Endothelial cell of umbilical vein (primary cell): ENCODE measurements around the gene ZNF664. TPM values are rescaled to one million over a fixed set of nuclear protein-coding genes. Genes with fewer than 3 reads are reported as not detected.

Experiments
- BruUV-seq: library from RNA; stranded (reverse); fragments of 400-500 nt; replicated peaks from 2 replicates; lab custom pipeline; 2021; lab: Mats Ljungman, UMichigan
- CTCF ChIA-PET: fragments of 300-600, 350-600 bp; sonication (Branson Sonifier 250); formaldehyde crosslinking; loops from one replicate; lab custom pipeline; 2021; ENCODE audit warnings: antibody characterized with exemption, inconsistent platforms; lab: Charles Lee
- POLR2A ChIA-PET: fragments of 300-600, 350-600 bp; sonication (Branson Sonifier 250); formaldehyde crosslinking; loops from one replicate; lab custom pipeline; 2021; ENCODE audit warnings: antibody characterized with exemption, inconsistent platforms; lab: Charles Lee
- DNase-seq: peaks from one replicate; pipeline ENCODE4 v3.0.0-alpha.2; 2011; ENCODE audit warnings: low read depth, low spot score
- FAIRE-seq: peaks from 2 replicates; lab custom pipeline; 2011; peaks lifted over from hg19 to GRCh38; lab: Jason Lieb, UNC
- H2AFZ ChIP-seq: 2 replicates; pipeline ENCODE4 v1.6.0; 2012; ENCODE audit warnings: low read depth, low read length, control low read depth, inconsistent platforms
- H3K27ac ChIP-seq: 2 replicates; pipeline ENCODE4 v1.5.1; 2011; ENCODE audit warnings: low read depth, mild to moderate bottlenecking, control low read depth, low read length, moderate library complexity; ENCODE audit not compliant: insufficient read depth
- H3K27me3 ChIP-seq, 2 experiments: 2 replicates each; pipeline versions ENCODE4 v1.6.0 to v1.6.1; 2011; ENCODE audit warnings: low read length in 2 of 2, mixed read lengths in 1 of 2; ENCODE audit not compliant: control insufficient read depth in 2 of 2, insufficient read depth in 2 of 2
- H3K36me3 ChIP-seq, 2 experiments: 2 replicates in 1 of 2; 3 replicates in 1 of 2; pipeline ENCODE4 v1.5.1; 2011; ENCODE audit warnings: low read length in 2 of 2, mild to moderate bottlenecking in 1 of 2, moderate library complexity in 1 of 2; ENCODE audit not compliant: control insufficient read depth in 2 of 2, insufficient read depth in 2 of 2; ENCODE audit errors: extremely low read depth in 1 of 2
- H3K4me1 ChIP-seq: 3 replicates; pipeline ENCODE4 v1.5.1; 2011; ENCODE audit warnings: mild to moderate bottlenecking, low read length; ENCODE audit not compliant: control insufficient read depth, insufficient read depth; ENCODE audit errors: extremely low read depth
- H3K4me2 ChIP-seq: 2 replicates; pipeline ENCODE4 v1.6.1; 2011; ENCODE audit warnings: low read length, control low read depth, mixed read lengths; ENCODE audit not compliant: insufficient read depth
- H3K4me3 ChIP-seq, 3 experiments: fragments of 200-600 bp in 1 of 3; sonication (generic), shearing (Covaris generic) in 1 of 3; replicated peaks in 1 of 3; 2 replicates each; pipeline ENCODE4 v1.5.1; 2011 to 2016; ENCODE audit warnings: control low read depth in 3 of 3, low read length in 3 of 3, mild to moderate bottlenecking in 2 of 3, inconsistent platforms in 1 of 3, low read depth in 1 of 3, moderate library complexity in 1 of 3; ENCODE audit not compliant: insufficient read depth in 1 of 3
- H3K79me2 ChIP-seq: 2 replicates; pipeline ENCODE4 v1.6.0; 2012; ENCODE audit warnings: low read length, inconsistent platforms; ENCODE audit not compliant: control insufficient read depth, insufficient read depth
- H3K9ac ChIP-seq: replicated peaks from 2 replicates; pipeline ENCODE3; 2011; ENCODE audit warnings: low read length, control low read depth; ENCODE audit not compliant: insufficient read depth; ENCODE audit errors: extremely low read depth
- H3K9me1 ChIP-seq: replicated peaks from 3 replicates; pipeline ENCODE4 v1.6.0; 2011; ENCODE audit warnings: mild to moderate bottlenecking, low read length; ENCODE audit not compliant: control insufficient read depth, insufficient read depth; ENCODE audit errors: extremely low read depth
- H3K9me3 ChIP-seq: replicated peaks from 2 replicates; pipeline ENCODE4 v1.5.1; 2012; ENCODE audit warnings: low read length, inconsistent platforms; ENCODE audit not compliant: control insufficient read depth, insufficient read depth
- H4K20me1 ChIP-seq: replicated peaks from 2 replicates; pipeline ENCODE3; 2011; ENCODE audit warnings: mild to moderate bottlenecking, low read length; ENCODE audit not compliant: control insufficient read depth, insufficient read depth; ENCODE audit errors: extremely low read depth
- FOS ChIP-seq: IDR thresholded peaks from 2 replicates; pipeline ENCODE4 v1.6.1; 2011; ENCODE audit warnings: mild to moderate bottlenecking, low read length, moderate library complexity, borderline replicate concordance; ENCODE audit not compliant: insufficient read depth
- JUN ChIP-seq: IDR thresholded peaks from 2 replicates; pipeline ENCODE4 v1.6.1; 2011; ENCODE audit warnings: borderline replicate concordance, low read depth; ENCODE audit not compliant: insufficient read length, insufficient read depth
- MYC ChIP-seq: IDR thresholded peaks from one replicate; pipeline ENCODE4 v1.6.1; 2011; ENCODE audit warnings: mild to moderate bottlenecking, low read depth, low read length
- POLR2A ChIP-seq: IDR thresholded peaks from 2 replicates; pipeline ENCODE4 v1.6.1; 2012; ENCODE audit warnings: low read depth, mild to moderate bottlenecking, control low read depth, low read length
- POLR2AphosphoS5 ChIP-seq: IDR thresholded peaks from 2 replicates; pipeline ENCODE4 v1.6.1; 2012; ENCODE audit warnings: low read depth, mild to moderate bottlenecking, control low read depth, low read length, moderate library complexity; ENCODE audit not compliant: insufficient read depth
- dilution Hi-C: fragments of 300-500 bp; cut with MboI; formaldehyde crosslinking; loops from one replicate; pipeline ENCODE4 v1.15.0; 2019; ENCODE audit warnings: low sequenced_read_pairs; ENCODE audit not compliant: extremely low pct_ligation_motif_present
- intact Hi-C: fragments of 100-400 bp; cut with micrococcal nuclease; formaldehyde crosslinking; loops from one replicate; pipeline ENCODE4 v1.10.0; 2022
- polyA plus RNA-seq, 4 experiments: library from polyadenylated mRNA; depleted of rRNA in 3 of 4; stranded (reverse) in 3 of 4; unstranded in 1 of 4; fragments of >200 nt; gene quantifications; 2 replicates each; pipeline versions ENCODE4 v1.2.1 to v1.2.3, GENCODE V29; 2011 to 2012; ENCODE audit warnings: missing spikeins in 1 of 4
- total RNA-seq: library from RNA; stranded (reverse); gene quantifications from 2 replicates; pipeline ENCODE4 v1.2.3, GENCODE V29; 2021
- TF ChIP-seq, protein P1 (sequence below), 2 donors: IDR thresholded peaks; 1 replicate in 1 of 2; 2 replicates in 1 of 2; pipeline ENCODE4 v1.5.1; 2011; ENCODE audit warnings: low read length in 2 of 2, mild to moderate bottlenecking in 2 of 2, moderate library complexity in 2 of 2, control low read depth in 1 of 2, inconsistent platforms in 1 of 2, low read depth in 1 of 2; ENCODE audit not compliant: insufficient read depth in 1 of 2; ENCODE audit errors: extremely low read depth in 1 of 2

Gene ZNF664
- total and polyA plus RNA-seq, 2 donors (not counting 3 experiments of a cell fraction or from before 2014, with no cell fraction given) = 29.8 to 71.3 TPM

DNA sequence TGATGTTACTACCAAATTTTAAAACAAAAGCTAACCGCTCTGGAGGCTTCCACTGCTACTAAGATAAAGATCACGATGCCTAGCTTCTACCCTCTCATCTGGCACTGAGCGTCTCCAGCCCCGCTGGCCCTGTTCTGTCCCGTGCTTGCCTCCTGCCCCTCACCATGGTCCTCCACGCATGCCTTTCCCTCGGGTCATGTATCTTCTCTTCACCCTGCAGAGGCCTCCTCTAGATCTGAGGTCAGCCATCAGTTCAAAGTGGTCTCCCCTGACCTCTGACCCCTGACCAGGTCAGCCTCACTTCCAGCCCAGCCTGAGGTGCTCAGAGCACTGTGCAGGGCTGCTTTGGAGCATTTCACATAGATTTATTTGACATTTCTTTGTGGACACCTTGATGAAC lies 28.3 kb downstream of the ZNF664 start:
- CTCF ChIA-PET = interaction anchor here (0.8 kb wide), 2 partner anchors 32 to 53 kb away, joined by 3 read pairs; no protein-coding TSS in a partner anchor
- dilution Hi-C loops = no loop called here
- no TSS peak for BruUV-seq

More for the DNA sequence above, 28.3 kb downstream of the ZNF664 start:
- Histone ChIP-seq H3K27me3 (no peaks in the 10 kb centered on the region), H3K9ac (no peak overlapping the region), H3K36me3 (peaks cover 4 to 8% of the 10 kb centered on the region in 2 experiments), H3K9me3 (no peaks in the 10 kb centered on the region), H3K9me1 (no peaks in the 10 kb centered on the region), H3K4me2 (no peak overlapping the region), H3K27ac (no peak overlapping the region), H3K79me2 (peaks cover 5% of the 10 kb centered on the region), H3K4me1 (no peaks in the 10 kb centered on the region), H2AFZ (no peak overlapping the region), H4K20me1 (no peaks in the 10 kb centered on the region), H3K4me3 (no peak overlapping the region)
- POLR2A ChIA-PET = no interaction called here
- DNase-seq (no peak), FAIRE-seq (no peak)
- TF ChIP-seq POLR2A (no peak), POLR2AphosphoS5 (no peak), JUN (no peak), FOS (no peak), MYC (no peak)
- TF ChIP-seq, protein P1, sequence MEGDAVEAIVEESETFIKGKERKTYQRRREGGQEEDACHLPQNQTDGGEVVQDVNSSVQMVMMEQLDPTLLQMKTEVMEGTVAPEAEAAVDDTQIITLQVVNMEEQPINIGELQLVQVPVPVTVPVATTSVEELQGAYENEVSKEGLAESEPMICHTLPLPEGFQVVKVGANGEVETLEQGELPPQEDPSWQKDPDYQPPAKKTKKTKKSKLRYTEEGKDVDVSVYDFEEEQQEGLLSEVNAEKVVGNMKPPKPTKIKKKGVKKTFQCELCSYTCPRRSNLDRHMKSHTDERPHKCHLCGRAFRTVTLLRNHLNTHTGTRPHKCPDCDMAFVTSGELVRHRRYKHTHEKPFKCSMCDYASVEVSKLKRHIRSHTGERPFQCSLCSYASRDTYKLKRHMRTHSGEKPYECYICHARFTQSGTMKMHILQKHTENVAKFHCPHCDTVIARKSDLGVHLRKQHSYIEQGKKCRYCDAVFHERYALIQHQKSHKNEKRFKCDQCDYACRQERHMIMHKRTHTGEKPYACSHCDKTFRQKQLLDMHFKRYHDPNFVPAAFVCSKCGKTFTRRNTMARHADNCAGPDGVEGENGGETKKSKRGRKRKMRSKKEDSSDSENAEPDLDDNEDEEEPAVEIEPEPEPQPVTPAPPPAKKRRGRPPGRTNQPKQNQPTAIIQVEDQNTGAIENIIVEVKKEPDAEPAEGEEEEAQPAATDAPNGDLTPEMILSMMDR (IDR thresholded peaks at IDR 0.05; ENCODE audit: extremely low read depth in 1 of 2, insufficient read depth in 1 of 2, low read depth in 1 of 2, low read length in 2 of 2) = no peak
- intact Hi-C loops = no loop called here
